Vagina (tissue), 2 donors: ENCODE measurements around the gene CMTM1. TPM values are rescaled to one million over a fixed set of nuclear protein-coding genes. Genes with fewer than 3 reads are reported as not detected.

Source experiments
- DNase-seq, 2 donors: peaks; one replicate each; pipeline ENCODE4 v3.0.0-alpha.2; 2017; ENCODE audit errors: extremely low spot score in 2 of 2
- H3K27ac ChIP-seq: fragments of 200-600 bp; sonication (generic); one replicate; pipeline ENCODE4 v1.5.1; 2019
- H3K27me3 ChIP-seq: fragments of 200-600 bp; sonication (generic); one replicate; pipeline ENCODE4 v1.5.1; 2019
- H3K36me3 ChIP-seq, 2 donors: fragments of 200-600 bp; sonication (generic); one replicate each; pipeline ENCODE4 v1.5.1; 2017 to 2019
- H3K4me1 ChIP-seq: fragments of 200-600 bp; sonication (generic); one replicate; pipeline ENCODE4 v1.5.1; 2019
- H3K4me3 ChIP-seq, 2 donors: fragments of 200-600 bp; sonication (generic); 1 replicate in 1 of 2; 2 replicates in 1 of 2; pipeline ENCODE4 v1.5.1; 2016 to 2019
- H3K9me3 ChIP-seq: fragments of 200-600 bp; sonication (generic); one replicate; pipeline ENCODE4 v1.5.1; 2019
- CTCF ChIP-seq, 3 experiments: fragments of 450-650 bp in 2 of 3; fragments of 200-600 bp in 1 of 3; sonication (generic) in 1 of 3; IDR thresholded peaks; one replicate each; pipeline ENCODE4 v1.5.1; 2017 to 2019; ENCODE audit warnings: antibody characterized with exemption in 3 of 3, mild to moderate bottlenecking in 2 of 3, moderate library complexity in 2 of 3
- POLR2A ChIP-seq, 2 donors: fragments of 450-650 bp; IDR thresholded peaks; one replicate each; pipeline ENCODE4 v1.6.1; 2017; ENCODE audit warnings: antibody characterized with exemption in 2 of 2, mild to moderate bottlenecking in 2 of 2, moderate library complexity in 2 of 2
- POLR2AphosphoS5 ChIP-seq, 2 donors: sonication (generic); formaldehyde crosslinking; IDR thresholded peaks; one replicate each; pipeline ENCODE4 v1.9.0; 2017; ENCODE audit warnings: antibody characterized with exemption in 2 of 2, mild to moderate bottlenecking in 2 of 2, low read depth in 1 of 2; ENCODE audit not compliant: insufficient read depth in 1 of 2
- intact Hi-C: fragments of 100-400 bp; cut with DNase I; formaldehyde crosslinking; loops from one replicate; pipeline ENCODE4 v1.15.1; 2023
- total RNA-seq: library from RNA; depleted of rRNA; stranded (reverse); fragments of >200 nt; gene quantifications from one replicate; pipeline ENCODE4 v1.2.3, GENCODE V29; 2016

Gene CMTM1, protein sequence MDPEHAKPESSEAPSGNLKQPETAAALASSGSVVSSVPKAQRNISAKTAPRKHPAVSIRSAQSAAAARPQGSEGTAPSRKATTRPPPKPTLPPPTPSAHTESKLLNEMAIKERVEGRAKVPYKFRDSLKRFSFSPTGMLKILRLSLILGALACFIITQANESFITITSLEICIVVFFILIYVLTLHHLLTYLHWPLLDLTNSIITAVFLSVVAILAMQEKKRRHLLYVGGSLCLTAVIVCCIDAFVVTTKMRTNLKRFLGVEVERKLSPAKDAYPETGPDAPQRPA
- not detected for total RNA-seq

- H3K9me3 ChIP-seq: no peaks in the 10 kb centered on the region
- DNase-seq: peak in 1 of 2 donors; percentile 49
- no peak within 1 kb of the TSS for H3K27ac ChIP-seq
- no peaks in the 10 kb centered on the region for H3K27me3 ChIP-seq
- no peak for TF ChIP-seq CTCF (IDR thresholded peaks at IDR 0.05)
- TF ChIP-seq POLR2A (IDR thresholded peaks at IDR 0.05): no peak
- no peak for TF ChIP-seq POLR2AphosphoS5 (IDR thresholded peaks at IDR 0.05; ENCODE audit: insufficient read depth in 1 of 2, low read depth in 1 of 2)
- no peak within 1 kb of the TSS for H3K4me3 ChIP-seq
- H3K36me3 ChIP-seq: peaks cover 0 to 10% of the 10 kb centered on the region in 2 donors
- H3K4me1 ChIP-seq: no peaks in the 10 kb centered on the region
- intact Hi-C loops: no loop called here
These were observed at the start of gene CMTM1 for GRCh38 chr16:66566051-66566901. TSS of gene CMTM1 (plus strand) at chr16:66566439. CDS start at chr16:66566514, 75 bp downstream.

GRCh38 chr16:66516509-66516807 is 49.8 kb upstream of the CMTM1 start:
- intact Hi-C loops: no loop called here
- peak overlapping the region; percentile 94 for H3K27ac ChIP-seq
- peaks cover 59% of the 10 kb centered on the region for H3K4me1 ChIP-seq
- H3K36me3 ChIP-seq: no peaks in the 10 kb centered on the region
- no peak for DNase-seq
- no peak for TF ChIP-seq POLR2A (IDR thresholded peaks at IDR 0.05)
- H3K27me3 ChIP-seq: no peaks in the 10 kb centered on the region
- H3K4me3 ChIP-seq: no peak overlapping the region
- no peaks in the 10 kb centered on the region for H3K9me3 ChIP-seq

GRCh38 chr16:66516808-66517585 is 49.2 kb upstream of the CMTM1 start:
- Histone ChIP-seq H3K36me3 (no peaks in the 10 kb centered on the region), H3K9me3 (no peaks in the 10 kb centered on the region), H3K27me3 (no peaks in the 10 kb centered on the region), H3K4me1 (peaks cover 59% of the 10 kb centered on the region), H3K27ac (peak overlapping the region; percentile 94), H3K4me3 (peak overlapping the region in 1 of 2 donors; percentile 16)
- peak in 1 of 2 donors; percentile 99 for DNase-seq
- intact Hi-C loops: no loop called here
- TF ChIP-seq POLR2AphosphoS5 (IDR thresholded peaks at IDR 0.05; ENCODE audit: insufficient read depth in 1 of 2, low read depth in 1 of 2) (peak; percentile 85 to 96), POLR2A (IDR thresholded peaks at IDR 0.05) (no peak)

DNA sequence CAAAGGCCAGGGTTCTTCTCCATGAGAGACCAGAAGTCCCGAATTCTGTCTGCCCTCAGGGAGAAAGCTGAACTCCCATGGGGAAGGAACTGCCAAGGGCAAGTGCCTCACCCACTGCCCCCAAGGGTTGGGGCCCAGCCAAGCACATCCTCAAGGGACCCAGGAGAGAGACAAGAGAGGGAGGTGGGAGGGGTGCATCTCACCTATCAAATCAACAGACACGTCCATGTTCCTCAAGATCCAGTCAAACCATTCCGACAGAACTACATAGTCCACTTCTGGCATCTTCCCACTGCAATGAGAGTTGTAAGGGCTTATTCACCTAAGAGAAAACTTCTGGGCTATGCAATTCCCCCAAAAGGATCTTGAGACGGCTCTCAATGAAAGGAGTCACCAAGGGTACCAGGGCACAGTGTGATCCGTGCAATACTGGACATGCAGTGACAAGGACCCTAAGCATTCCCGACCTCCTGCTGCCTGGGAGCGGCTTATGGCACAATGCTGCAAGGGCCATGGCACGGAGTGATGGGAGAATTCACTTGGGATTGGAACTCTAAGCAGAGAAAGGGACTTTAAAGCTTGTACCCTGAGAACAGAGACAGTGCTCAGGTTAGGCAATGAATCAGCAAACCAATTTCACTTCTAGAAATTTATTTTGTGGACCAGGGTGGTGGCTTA is 48.5 kb upstream of the CMTM1 start:
- TF ChIP-seq POLR2AphosphoS5 (IDR thresholded peaks at IDR 0.05; ENCODE audit: insufficient read depth in 1 of 2, low read depth in 1 of 2): no peak
- TF ChIP-seq CTCF (IDR thresholded peaks at IDR 0.05): no peak
- no peak for TF ChIP-seq POLR2A (IDR thresholded peaks at IDR 0.05)
- Histone ChIP-seq H3K27ac (peak overlapping the region; percentile 94), H3K27me3 (no peaks in the 10 kb centered on the region), H3K4me3 (peak overlapping the region in 1 of 2 donors; percentile 16), H3K4me1 (peaks cover 59% of the 10 kb centered on the region), H3K36me3 (no peaks in the 10 kb centered on the region), H3K9me3 (no peaks in the 10 kb centered on the region)
- intact Hi-C loops: no loop called here
- no peak for DNase-seq

DNA sequence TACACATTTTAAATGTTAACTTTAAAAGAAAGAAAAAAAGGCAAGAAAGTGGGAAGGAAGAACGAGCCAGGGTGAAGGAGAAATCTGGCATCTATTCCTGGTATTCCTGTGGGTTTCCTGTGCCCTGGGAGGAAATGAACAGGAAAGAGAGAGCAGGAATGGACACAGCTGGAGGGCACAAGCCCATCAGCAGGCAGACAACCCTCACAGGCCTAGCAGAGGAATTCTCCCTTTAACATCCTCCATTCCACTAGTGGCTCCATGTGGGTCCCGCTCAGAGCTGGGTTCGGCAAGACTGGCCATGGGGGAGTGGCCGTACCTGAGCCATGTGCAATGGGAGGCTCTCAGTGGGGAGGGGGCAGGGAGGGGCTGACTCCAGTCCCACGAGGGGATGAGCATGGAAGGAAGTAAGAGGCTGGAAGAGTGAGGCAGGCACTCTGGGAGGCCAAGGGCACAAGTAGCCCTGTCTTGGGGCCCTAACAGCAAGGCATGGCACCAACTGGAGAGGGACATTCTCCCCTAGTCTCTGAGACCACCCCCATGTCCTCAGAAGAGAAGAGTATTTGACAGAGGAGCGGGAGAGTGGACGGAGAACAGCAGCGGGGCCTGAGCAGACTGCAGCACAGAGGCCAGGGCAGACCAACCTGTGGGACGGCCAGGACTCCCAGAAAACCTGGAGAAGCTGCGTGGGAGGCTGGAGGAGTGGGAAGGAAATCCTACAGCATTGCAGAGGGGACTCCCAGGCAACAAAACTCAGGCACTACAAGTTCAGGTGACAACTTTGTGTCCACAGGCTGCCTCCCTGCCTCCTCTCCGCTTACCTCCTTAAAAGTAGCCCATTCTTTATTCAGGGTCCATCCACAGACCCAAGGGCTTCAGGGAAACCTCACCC is 46.5 kb upstream of the CMTM1 start:
- TF ChIP-seq POLR2AphosphoS5 (IDR thresholded peaks at IDR 0.05; ENCODE audit: insufficient read depth in 1 of 2, low read depth in 1 of 2) (no peak), CTCF (IDR thresholded peaks at IDR 0.05) (no peak), POLR2A (IDR thresholded peaks at IDR 0.05) (no peak)
- no peaks in the 10 kb centered on the region for H3K36me3 ChIP-seq

More for the DNA sequence above, 46.5 kb upstream of the CMTM1 start:
- Histone ChIP-seq H3K27ac (peak overlapping the region; percentile 33), H3K4me3 (no peak overlapping the region), H3K4me1 (peaks cover 59% of the 10 kb centered on the region), H3K27me3 (no peaks in the 10 kb centered on the region), H3K9me3 (no peaks in the 10 kb centered on the region)
- no peak for DNase-seq
- intact Hi-C loops: loop anchor here (10.0 kb wide), 1 partner anchor 85 kb away; the partner anchor contains the start of gene CMTM3
